GM19023 (cell line): ENCODE results near the gene HTR2A.

Source experiments
- ATAC-seq: cut with Tn5 transposase; IDR thresholded peaks from one replicate; pipeline ENCODE4 v1.9.1; 2021; ENCODE audit warnings: mild to moderate bottlenecking, moderate library complexity; ENCODE audit not compliant: unreplicated experiment

The HTR2A gene

GRCh38 chr13:46871557-46871956 is 25.3 kb downstream of the HTR2A start:
- no peak for ATAC-seq

DNA sequence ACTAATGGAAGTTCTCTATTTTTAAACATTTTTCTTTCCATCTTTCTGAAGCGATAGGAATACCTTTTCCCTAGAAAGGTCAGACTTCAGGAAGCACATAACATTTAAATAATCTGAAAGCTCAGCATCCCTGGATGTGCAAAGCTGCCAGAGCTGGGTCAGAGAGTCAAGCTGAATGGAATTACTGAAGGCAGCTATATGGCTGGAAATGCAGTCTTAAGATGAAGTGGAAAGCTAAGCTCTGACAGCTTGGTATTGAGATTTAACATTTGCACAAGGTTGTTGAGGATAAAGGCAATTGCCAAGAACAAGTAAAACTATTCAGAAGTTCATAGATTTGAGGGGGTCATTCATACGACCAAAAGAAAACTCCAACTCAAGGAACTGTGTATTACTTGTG is 28.8 kb downstream of the HTR2A start:
- ATAC-seq, result no peak

GRCh38 chr13:46866150-46866549 is 30.7 kb downstream of the HTR2A start:
- no peak for ATAC-seq

- ATAC-seq, result no peak
Measured at GRCh38 chr13:46864941-46865340, 31.9 kb downstream of the HTR2A start.

DNA sequence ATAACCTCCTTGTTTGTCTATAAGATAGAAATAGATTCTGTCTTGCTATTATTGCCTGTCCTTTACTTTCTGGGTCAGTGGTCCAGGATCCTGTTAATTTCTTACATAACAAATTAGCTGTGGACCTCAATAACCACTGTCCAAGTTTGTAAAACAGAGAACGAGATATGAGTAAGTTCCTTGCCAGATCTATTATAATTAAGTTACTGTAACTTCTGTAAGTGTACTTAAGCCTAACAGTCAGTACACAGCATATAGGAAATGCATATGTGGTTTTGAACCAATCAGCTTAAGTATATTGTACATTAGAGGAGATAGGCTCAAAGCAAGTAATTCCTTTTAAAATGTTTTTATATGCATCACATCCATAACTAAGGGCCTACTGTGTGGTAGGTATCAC is 34.9 kb downstream of the HTR2A start:
- ATAC-seq, result no peak

DNA sequence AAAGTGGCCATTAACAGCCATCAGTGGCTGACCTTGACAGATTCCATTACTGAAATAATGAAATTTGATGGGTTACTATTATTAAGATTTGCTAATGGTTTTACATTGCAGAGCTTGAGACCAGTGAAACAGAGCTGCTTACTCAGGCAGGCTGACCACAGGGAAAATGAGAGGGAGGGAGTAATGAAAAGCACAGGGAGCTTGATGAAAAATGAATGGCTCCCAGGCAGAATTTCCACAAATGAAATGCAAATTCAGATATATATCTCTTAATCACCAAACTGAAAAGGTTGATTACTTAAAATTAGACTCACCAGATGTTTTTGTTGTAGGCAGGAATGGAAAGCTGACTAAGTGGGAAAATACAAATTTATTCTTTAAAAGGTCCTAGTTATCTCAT is 36.1 kb downstream of the HTR2A start:
- no peak for ATAC-seq

DNA sequence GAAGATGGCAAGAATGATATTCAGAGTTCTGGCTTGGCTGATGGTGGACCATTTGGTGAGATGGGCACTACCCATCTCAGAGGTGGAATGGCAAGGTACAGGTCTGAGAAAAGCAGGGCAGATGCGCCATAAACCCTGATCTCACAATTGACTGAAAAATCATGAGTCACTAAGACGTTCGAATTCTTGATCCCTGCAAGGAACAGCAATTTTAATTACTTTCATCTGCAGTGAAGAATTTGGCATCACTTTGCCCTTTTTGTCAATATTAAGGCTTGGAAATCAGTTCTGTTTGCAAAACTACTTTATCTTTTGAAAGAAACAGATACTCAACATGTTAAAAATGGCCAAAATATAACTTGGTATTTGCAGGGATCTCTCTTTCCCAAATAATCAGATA is 38.1 kb downstream of the HTR2A start:
- no peak for ATAC-seq

DNA sequence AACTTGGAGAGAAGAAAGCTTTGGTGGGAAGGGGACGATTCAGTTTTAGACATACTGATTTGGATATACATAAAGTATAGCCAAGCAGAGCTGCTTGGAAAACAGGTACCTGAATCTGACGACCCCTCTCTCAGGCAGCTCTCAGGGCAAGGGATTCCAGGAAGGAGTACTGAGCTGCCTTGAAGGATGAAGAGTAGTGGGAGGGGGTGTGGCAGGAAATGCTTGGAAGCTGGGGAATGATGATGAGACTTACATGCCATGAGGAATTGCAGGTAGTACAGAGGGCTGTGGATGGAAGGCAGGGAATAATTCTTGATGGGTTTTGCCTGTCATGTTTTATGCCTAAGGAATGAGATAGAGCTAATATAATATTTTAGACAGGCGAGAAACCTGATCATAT is 38.7 kb downstream of the HTR2A start:
- ATAC-seq, result no peak

DNA sequence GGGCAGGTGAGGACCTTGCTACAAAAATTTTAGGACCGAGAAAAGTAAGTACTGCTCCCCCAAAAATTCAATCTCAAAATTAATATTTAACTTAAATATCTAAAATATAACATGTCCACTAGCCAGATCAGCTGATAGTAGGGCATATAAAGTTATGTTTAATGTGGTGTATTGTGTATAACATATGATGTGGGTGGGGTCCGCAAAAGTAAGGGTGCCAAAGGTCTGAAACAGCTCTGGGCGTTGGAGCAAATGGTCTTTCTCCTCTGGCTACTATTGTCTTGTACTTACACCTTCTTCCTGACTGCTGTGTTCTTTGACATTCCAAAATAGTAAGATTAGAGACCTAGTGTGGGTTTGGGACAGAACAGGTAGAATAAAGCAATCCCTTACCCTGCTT is 41.2 kb downstream of the HTR2A start:
- no peak for ATAC-seq

- ATAC-seq, result peak; percentile 81
Measured at GRCh38 chr13:46855166-46855565, 41.7 kb downstream of the HTR2A start.

- ATAC-seq, result no peak
Measured at GRCh38 chr13:46852168-46852567, 44.7 kb downstream of the HTR2A start.

- no peak for ATAC-seq
Measured at GRCh38 chr13:46850214-46850613, 46.6 kb downstream of the HTR2A start.

DNA sequence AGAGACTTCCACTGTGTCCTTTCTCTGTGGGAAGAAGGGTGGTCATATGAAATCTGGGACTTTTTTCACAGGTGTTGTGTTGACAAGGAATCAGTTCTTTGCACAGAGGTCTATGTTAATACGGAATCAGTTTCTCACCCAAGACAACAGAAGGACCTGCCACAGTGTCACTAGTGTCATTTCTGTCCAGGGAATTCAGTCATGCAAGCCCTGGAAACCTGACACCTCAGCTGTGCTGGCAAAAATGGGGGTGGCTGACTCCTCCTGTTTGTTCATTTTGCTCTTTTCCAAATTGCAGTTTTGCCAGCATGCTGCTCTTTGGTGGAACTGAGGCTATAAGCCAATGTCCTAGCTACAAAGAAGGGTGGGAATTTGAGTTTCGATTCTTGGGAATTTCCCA is 50.1 kb downstream of the HTR2A start:
- ATAC-seq, result no peak

DNA sequence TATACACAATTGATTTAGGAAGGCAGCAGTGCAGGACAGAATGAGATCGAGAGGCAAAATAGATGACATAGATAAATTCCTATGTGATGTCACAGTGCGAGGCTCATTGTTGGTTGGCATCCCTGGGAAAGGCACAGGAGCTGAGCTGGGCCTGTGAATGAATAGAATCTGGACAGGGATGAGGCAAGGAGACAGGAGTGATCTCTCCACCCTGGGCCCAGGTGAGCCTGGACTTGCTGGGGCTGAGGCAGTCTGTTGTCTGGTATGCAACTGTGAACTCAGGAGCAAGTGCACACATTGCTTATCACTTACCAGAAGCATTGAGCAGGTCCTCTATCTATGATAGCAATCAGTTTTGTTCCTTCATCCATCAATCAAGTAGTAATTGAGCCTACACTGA is 51.7 kb downstream of the HTR2A start:
- no peak for ATAC-seq

- ATAC-seq, result no peak
Measured at GRCh38 chr13:46844431-46844830, 52.4 kb downstream of the HTR2A start.

- no peak for ATAC-seq
Measured at GRCh38 chr13:46839399-46839798, 57.5 kb downstream of the HTR2A start.

GRCh38 chr13:46834657-46835056 is 62.2 kb downstream of the HTR2A start:
- no peak for ATAC-seq

DNA sequence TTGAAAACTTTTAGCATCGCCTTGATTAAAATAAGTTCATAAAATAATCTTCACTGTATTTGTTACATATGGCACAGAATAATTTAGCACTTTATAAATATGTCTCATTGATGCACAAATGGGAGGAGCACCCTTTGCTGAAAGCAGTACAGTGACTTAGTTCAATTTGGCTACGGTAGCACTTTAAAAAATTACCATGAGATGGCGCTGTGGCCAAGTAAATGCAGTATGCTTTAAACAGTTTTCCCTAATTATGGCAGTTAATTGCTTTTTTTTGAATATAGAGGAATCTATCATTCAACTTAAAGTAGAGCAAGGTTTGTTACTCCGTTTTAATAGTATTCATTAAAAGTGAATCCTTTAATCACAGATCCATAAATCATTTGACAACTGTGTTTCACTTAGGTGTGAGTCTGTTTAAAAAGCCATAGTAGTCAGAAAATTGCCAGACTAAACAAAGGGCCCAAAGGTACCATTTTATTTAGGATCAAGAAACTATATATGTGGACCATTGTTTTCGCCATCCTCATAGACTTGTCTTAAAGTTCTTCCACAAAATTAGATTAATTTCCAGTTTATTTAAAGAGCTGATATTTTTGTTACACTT is 65.2 kb downstream of the HTR2A start:
- no peak for ATAC-seq

- ATAC-seq, result no peak
Measured at GRCh38 chr13:46830405-46831005, 66.3 kb downstream of the HTR2A start.

GRCh38 chr13:46822551-46822950 is 74.3 kb downstream of the HTR2A start:
- no peak for ATAC-seq

DNA sequence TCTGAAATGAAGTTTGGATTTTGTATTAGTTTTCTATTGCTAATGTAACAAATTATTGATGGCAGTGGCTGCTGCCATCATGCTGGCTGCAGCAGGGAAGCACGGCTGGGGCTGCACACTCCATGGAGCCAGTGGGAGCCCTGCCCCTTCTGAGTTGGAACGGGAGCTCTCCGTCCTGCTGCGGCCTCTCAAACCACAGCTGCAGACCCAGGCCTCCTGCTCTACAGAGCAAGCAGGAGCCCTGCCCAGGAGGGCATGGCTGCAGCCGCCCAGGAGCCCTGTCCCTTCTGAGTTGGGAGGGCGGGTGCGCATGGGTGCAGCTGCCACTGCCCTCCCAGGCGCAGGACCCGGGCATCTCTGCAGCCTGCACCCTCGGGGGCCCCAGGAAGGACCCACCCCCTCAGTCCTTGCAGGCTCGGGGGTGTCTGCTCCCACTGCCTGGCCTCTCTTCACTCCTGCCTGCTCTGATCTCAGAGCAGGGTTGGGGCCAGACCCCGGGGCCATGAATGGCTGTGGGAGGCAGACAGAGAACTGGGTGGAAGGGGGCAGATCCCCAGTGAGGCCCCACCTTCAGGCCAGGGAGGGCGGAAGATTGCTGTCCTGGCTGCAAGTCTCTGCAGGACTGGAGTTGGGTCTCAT is 78.9 kb downstream of the HTR2A start:
- ATAC-seq, result no peak

GRCh38 chr13:46817095-46817494 is 79.8 kb downstream of the HTR2A start:
- ATAC-seq, result no peak

DNA sequence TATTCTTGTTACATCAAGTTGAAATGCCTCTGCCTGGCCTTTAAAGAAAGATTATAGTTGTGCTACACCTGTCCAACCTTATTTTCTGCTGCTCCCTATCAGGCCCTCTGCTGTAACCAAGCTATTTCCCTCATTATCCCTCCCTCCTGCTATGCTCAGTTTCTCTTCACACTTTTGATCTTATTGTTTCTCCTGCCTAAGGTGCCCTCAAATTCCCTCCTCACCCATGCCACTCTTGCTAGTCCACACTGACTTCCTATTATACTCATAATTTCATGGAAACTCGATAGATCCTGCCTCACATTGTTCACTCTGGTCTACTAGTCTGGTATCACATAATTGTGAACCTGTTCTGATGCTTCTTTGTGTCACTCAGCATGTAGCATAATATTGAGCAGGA is 80.5 kb downstream of the HTR2A start:
- no peak for ATAC-seq
